Gastroesophageal sphincter (tissue), 4 donors: ENCODE measurements around the gene CLSTN2. TPM values are rescaled to one million over a fixed set of nuclear protein-coding genes. Genes with fewer than 3 reads are reported as not detected.
"Not testable (repeated sequence)": the region's sequence is repeated elsewhere in the genome, so short reads cannot be mapped to it uniquely, and the experiment has no call there.

Source experiments
- ATAC-seq: fragments of 150-250 bp; one replicate; pipeline ENCODE4 v1.9.1; 2016; ENCODE audit warnings: mild to moderate bottlenecking, moderate library complexity
- H3K27ac ChIP-seq, 4 donors: fragments of 200-600 bp; sonication (generic) in 3 of 4; 1 replicate in 3 of 4; 2 replicates in 1 of 4; pipeline ENCODE4 v1.5.1; 2016 to 2019
- H3K27me3 ChIP-seq: fragments of 200-600 bp; sonication (generic); one replicate; pipeline ENCODE4 v1.5.1; 2019
- H3K36me3 ChIP-seq, 2 donors: fragments of 200-600 bp; sonication (generic); one replicate each; pipeline ENCODE4 v1.5.1; 2019; ENCODE audit warnings: control low read depth in 1 of 2
- H3K4me1 ChIP-seq, 3 donors: fragments of 200-600 bp; sonication (generic); 1 replicate in 2 of 3; 2 replicates in 1 of 3; pipeline ENCODE4 v1.5.1; 2016 to 2019; ENCODE audit warnings: control low read depth in 2 of 3
- H3K4me3 ChIP-seq, 2 donors: fragments of 200-600 bp; sonication (generic); one replicate each; pipeline ENCODE4 v1.5.1; 2019; ENCODE audit warnings: mild to moderate bottlenecking in 1 of 2, moderate library complexity in 1 of 2
- H3K9me3 ChIP-seq, 3 donors: fragments of 200-600 bp; sonication (generic); one replicate each; pipeline ENCODE4 v1.5.1; 2017 to 2019; ENCODE audit warnings: control low read depth in 2 of 3
- CTCF ChIP-seq, 4 experiments: fragments of 200-600 bp in 2 of 4; fragments of 450-650 bp in 2 of 4; sonication (generic) in 1 of 4; IDR thresholded peaks; one replicate each; pipeline ENCODE4 v1.5.1; 2017 to 2019; ENCODE audit warnings: antibody characterized with exemption in 4 of 4, mild to moderate bottlenecking in 2 of 4, moderate library complexity in 2 of 4
- EP300 ChIP-seq: sonication (generic); formaldehyde crosslinking; IDR thresholded peaks from one replicate; pipeline ENCODE4 v1.6.1; 2017; ENCODE audit warnings: antibody characterized with exemption, mild to moderate bottlenecking
- POLR2A ChIP-seq, 2 donors: fragments of 450-650 bp; IDR thresholded peaks; one replicate each; pipeline ENCODE4 v1.6.1; 2017; ENCODE audit warnings: antibody characterized with exemption in 2 of 2, mild to moderate bottlenecking in 2 of 2, moderate library complexity in 1 of 2
- POLR2AphosphoS5 ChIP-seq: sonication (generic); formaldehyde crosslinking; IDR thresholded peaks from one replicate; pipeline ENCODE4 v1.6.1; 2017; ENCODE audit warnings: antibody characterized with exemption
- WGBS, 2 donors: methylation state at CpG; one replicate each; pipeline ENCODE4 v1.1.5; 2018; ENCODE audit warnings: low coverage in 1 of 2; 5-methylcytosine and 5-hydroxymethylcytosine counted together
- total RNA-seq, 4 donors: library from RNA; depleted of rRNA; stranded (reverse); fragments of >200 nt; gene quantifications; one replicate each; pipeline ENCODE4 v1.1.0, GENCODE V29; 2016

The CLSTN2 gene
- total RNA-seq, 4 donors from 2014 or later: 6.6 to 9.7 (median 7.7) TPM

DNA sequence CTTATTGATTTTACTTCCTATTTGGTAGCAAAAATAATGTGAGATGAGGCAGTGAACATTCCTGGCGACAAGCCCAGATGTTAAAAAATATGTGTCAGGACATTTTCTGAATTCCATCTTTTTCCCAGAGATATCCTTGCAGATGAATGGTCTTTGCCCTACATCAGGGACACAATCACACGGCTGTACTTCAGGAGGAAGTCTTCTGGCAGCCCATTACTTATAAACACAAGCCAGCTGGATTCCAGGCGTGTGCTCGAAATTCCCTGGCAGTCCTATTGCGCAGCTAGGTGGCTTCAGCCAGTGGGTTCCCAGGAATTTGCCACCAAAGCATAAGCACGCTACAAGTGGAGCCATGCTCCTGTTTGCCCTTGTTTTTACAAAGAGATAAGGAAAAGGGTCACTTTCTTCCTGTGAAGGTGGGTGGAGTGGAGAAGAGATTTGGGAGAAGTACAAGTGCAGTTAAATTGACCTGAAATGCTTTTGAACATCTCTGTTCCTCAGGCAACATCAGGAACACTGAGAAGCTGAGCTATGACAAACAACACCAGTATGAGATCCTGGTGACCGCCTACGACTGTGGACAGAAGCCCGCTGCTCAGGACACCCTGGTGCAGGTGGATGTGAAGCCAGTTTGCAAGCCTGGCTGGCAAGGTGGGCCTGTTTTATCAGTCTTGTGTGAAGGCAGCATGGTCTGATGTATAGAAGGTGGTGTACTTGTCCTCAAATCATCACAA, 485.8 kb downstream of the CLSTN2 start:
- H3K27me3 ChIP-seq: no peaks in the 10 kb centered on the region
- WGBS, 2 donors: 57 to 59% methylated on average over 1 to 6 of the region's 9 CpGs
- no peak overlapping the region for H3K4me3 ChIP-seq
- no peaks in the 10 kb centered on the region for H3K36me3 ChIP-seq
- peaks cover 0 to 9% (median 0%) of the 10 kb centered on the region in 3 donors for H3K4me1 ChIP-seq
- no peak for TF ChIP-seq POLR2AphosphoS5
- TF ChIP-seq CTCF (IDR thresholded peaks at IDR 0.05): no peak
- no peak for TF ChIP-seq POLR2A (IDR thresholded peaks at IDR 0.05)
- no peak for TF ChIP-seq EP300
- ATAC-seq: peak; percentile 43
- H3K27ac ChIP-seq: no peak overlapping the region
- H3K9me3 ChIP-seq: no peaks in the 10 kb centered on the region

GRCh38 chr3:140421884-140422283, 486.9 kb downstream of the CLSTN2 start:
- Histone ChIP-seq H3K27ac (no peak overlapping the region), H3K4me1 (peaks cover 0 to 9% (median 0%) of the 10 kb centered on the region in 3 donors), H3K27me3 (no peaks in the 10 kb centered on the region), H3K36me3 (no peaks in the 10 kb centered on the region), H3K9me3 (no peaks in the 10 kb centered on the region), H3K4me3 (no peak overlapping the region)
- TF ChIP-seq CTCF (IDR thresholded peaks at IDR 0.05) (no peak), POLR2AphosphoS5 (no peak), EP300 (no peak), POLR2A (IDR thresholded peaks at IDR 0.05) (no peak)
- ATAC-seq: no peak
- 70 to 91% methylated on average over 1 of the region's 1 CpG for WGBS, 2 donors

GRCh38 chr3:140423146-140423545, 488.2 kb downstream of the CLSTN2 start:
- H3K27ac ChIP-seq: no peak overlapping the region
- TF ChIP-seq POLR2AphosphoS5 (no peak), EP300 (no peak), CTCF (IDR thresholded peaks at IDR 0.05) (no peak), POLR2A (IDR thresholded peaks at IDR 0.05) (no peak)

GRCh38 chr3:140423574-140423973, 488.6 kb downstream of the CLSTN2 start:
- not testable (repeated sequence) for H3K36me3 ChIP-seq, H3K4me3 ChIP-seq, ATAC-seq, H3K27ac ChIP-seq, H3K27me3 ChIP-seq, H3K4me1 ChIP-seq, H3K9me3 ChIP-seq
- 57% methylated on average over 2 of the region's 2 CpGs; no CpG with 5 or more reads in 1 of the 2 donors for WGBS, 2 donors

More at GRCh38 chr3:140423146-140423545, 488.2 kb downstream of the CLSTN2 start:
- ATAC-seq: no peak
- Histone ChIP-seq H3K36me3 (no peaks in the 10 kb centered on the region), H3K4me3 (no peak overlapping the region), H3K4me1 (peaks cover 0 to 9% (median 0%) of the 10 kb centered on the region in 3 donors), H3K27me3 (no peaks in the 10 kb centered on the region), H3K9me3 (no peaks in the 10 kb centered on the region)
- 75 to 98% methylated on average over 3 to 4 of the region's 4 CpGs for WGBS, 2 donors

- TF ChIP-seq POLR2A (IDR thresholded peaks at IDR 0.05) (no peak), POLR2AphosphoS5 (no peak), CTCF (IDR thresholded peaks at IDR 0.05) (no peak), EP300 (no peak)
- 80 to 92% methylated on average over 1 of the region's 1 CpG for WGBS, 2 donors
- H3K27ac ChIP-seq: no peak overlapping the region
- no peak for ATAC-seq
- H3K4me3 ChIP-seq: no peak overlapping the region
- peaks cover 0 to 9% (median 0%) of the 10 kb centered on the region in 3 donors for H3K4me1 ChIP-seq
- no peaks in the 10 kb centered on the region for H3K36me3 ChIP-seq
- H3K27me3 ChIP-seq: no peaks in the 10 kb centered on the region
- H3K9me3 ChIP-seq: no peaks in the 10 kb centered on the region
Measured at GRCh38 chr3:140424211-140424610, 489.2 kb downstream of the CLSTN2 start.
